WTC11 (cell line): Measurements from ENCODE around the gene SAMD13. TPM values are rescaled to one million over a fixed set of nuclear protein-coding genes. Genes with fewer than 3 reads are reported as not detected.

Experiments used
- AFF4 ChIP-seq: sonication (generic); formaldehyde crosslinking; IDR thresholded peaks from 2 replicates; pipeline ENCODE4 v1.8.1; 2023; ENCODE audit warnings: mild to moderate bottlenecking, missing genetic modification reagents, borderline replicate concordance
- ATF6 ChIP-seq: sonication (generic); formaldehyde crosslinking; IDR thresholded peaks from 2 replicates; pipeline ENCODE4 v1.8.1; 2023; ENCODE audit warnings: mild to moderate bottlenecking, missing genetic modification reagents
- E2F4 ChIP-seq: sonication (generic); formaldehyde crosslinking; IDR thresholded peaks from 2 replicates; pipeline ENCODE4 v1.8.1; 2022; ENCODE audit warnings: low read depth, mild to moderate bottlenecking, moderate library complexity, missing genetic modification reagents, borderline replicate concordance
- E2F5 ChIP-seq: sonication (generic); formaldehyde crosslinking; IDR thresholded peaks from 2 replicates; pipeline ENCODE4 v1.8.1; 2022; ENCODE audit warnings: mild to moderate bottlenecking, moderate library complexity, missing genetic modification reagents
- EMX1 ChIP-seq: fragments of 250-450 bp; sonication (Bioruptor Pico); IDR thresholded peaks from 2 replicates; pipeline ENCODE4 v1.8.0; 2021; ENCODE audit warnings: mild to moderate bottlenecking
- GABPB1 ChIP-seq: sonication (generic); formaldehyde crosslinking; IDR thresholded peaks from 2 replicates; pipeline ENCODE4 v1.8.1; 2023; ENCODE audit warnings: mild to moderate bottlenecking, missing genetic modification reagents
- MLX ChIP-seq: sonication (generic); formaldehyde crosslinking; IDR thresholded peaks from 2 replicates; pipeline ENCODE4 v1.8.1; 2023; ENCODE audit warnings: mild to moderate bottlenecking, missing genetic modification reagents, moderate library complexity
- MXD4 ChIP-seq: fragments of 250-450 bp; sonication (Bioruptor Pico); IDR thresholded peaks from 2 replicates; pipeline ENCODE4 v1.8.0; 2021; ENCODE audit warnings: mild to moderate bottlenecking, moderate library complexity, borderline replicate concordance
- NFATC4 ChIP-seq: fragments of 250-450 bp; sonication (Bioruptor Pico); IDR thresholded peaks from 2 replicates; pipeline ENCODE4 v1.9.0; 2021; ENCODE audit warnings: mild to moderate bottlenecking
- PRDM15 ChIP-seq: sonication (generic); formaldehyde crosslinking; IDR thresholded peaks from 2 replicates; pipeline ENCODE4 v1.8.0; 2022; ENCODE audit warnings: missing genetic modification reagents
- RELA ChIP-seq: sonication (generic); formaldehyde crosslinking; IDR thresholded peaks from 2 replicates; pipeline ENCODE4 v1.8.1; 2022; ENCODE audit warnings: missing genetic modification reagents, mild to moderate bottlenecking, borderline replicate concordance
- SMAD3 ChIP-seq: sonication (generic); formaldehyde crosslinking; IDR thresholded peaks from 2 replicates; pipeline ENCODE4 v1.8.0; 2022; ENCODE audit warnings: missing genetic modification reagents, mild to moderate bottlenecking, borderline replicate concordance
- TCF7 ChIP-seq: sonication (generic); formaldehyde crosslinking; IDR thresholded peaks from 2 replicates; pipeline ENCODE4 v1.8.0; 2022; ENCODE audit warnings: mild to moderate bottlenecking, low read depth, missing genetic modification reagents, moderate library complexity
- TEAD1 ChIP-seq: sonication (generic); formaldehyde crosslinking; IDR thresholded peaks from 2 replicates; pipeline ENCODE4 v1.8.0; 2022; ENCODE audit warnings: mild to moderate bottlenecking, missing genetic modification reagents
- TP53 ChIP-seq: sonication (generic); formaldehyde crosslinking; IDR thresholded peaks from 2 replicates; pipeline ENCODE4 v1.8.1; 2023; ENCODE audit warnings: mild to moderate bottlenecking, missing genetic modification reagents
- ZNF121 ChIP-seq: sonication (generic); formaldehyde crosslinking; IDR thresholded peaks from 2 replicates; pipeline ENCODE4 v1.8.0; 2023; ENCODE audit warnings: missing genetic modification reagents
- ZNF138 ChIP-seq: sonication (generic); formaldehyde crosslinking; conservative IDR thresholded peaks from 2 replicates; pipeline ENCODE4 v1.8.1; 2022; ENCODE audit warnings: mild to moderate bottlenecking, moderate library complexity, missing genetic modification reagents
- ZNF281 ChIP-seq: sonication (generic); formaldehyde crosslinking; IDR thresholded peaks from 2 replicates; pipeline ENCODE4 v1.8.0; 2023; ENCODE audit warnings: mild to moderate bottlenecking, missing genetic modification reagents
- ZNF423 ChIP-seq: fragments of 250-450 bp; sonication (Bioruptor Pico); IDR thresholded peaks from 2 replicates; pipeline ENCODE4 v2.1.2; 2022; ENCODE audit warnings: mild to moderate bottlenecking, moderate library complexity
- ZNF425 ChIP-seq: fragments of 250-450 bp; sonication (Bioruptor Pico); conservative IDR thresholded peaks from 2 replicates; pipeline ENCODE4 v1.9.0; 2021; ENCODE audit warnings: mild to moderate bottlenecking
- ZNF671 ChIP-seq: fragments of 250-450 bp; sonication (Bioruptor Pico); IDR thresholded peaks from 2 replicates; pipeline ENCODE4 v1.8.0; 2021; ENCODE audit warnings: mild to moderate bottlenecking
- total RNA-seq: library from RNA; stranded (reverse); gene quantifications from 3 replicates; pipeline ENCODE4 v1.2.3, GENCODE V29; 2021

The SAMD13 gene
- total RNA-seq, 1 experiment from 2014 or later: 1.8 TPM

- TF ChIP-seq ATF6 (no peak), ZNF423 (no peak), MXD4 (CRISPR knock-in tag) (no peak), RELA (CRISPR knock-in tag) (no peak), ZNF425 (CRISPR knock-in tag) (no peak), TP53 (CRISPR knock-in tag) (no peak), ZNF121 (CRISPR knock-in tag) (no peak), E2F5 (CRISPR knock-in tag) (no peak), SMAD3 (CRISPR knock-in tag) (no peak), TEAD1 (CRISPR knock-in tag) (no peak), PRDM15 (CRISPR knock-in tag) (no peak), AFF4 (CRISPR knock-in tag) (no peak), ZNF281 (CRISPR knock-in tag) (no peak), EMX1 (CRISPR knock-in tag) (no peak), E2F4 (no peak), GABPB1 (CRISPR knock-in tag) (no peak), ZNF671 (CRISPR knock-in tag) (no peak), NFATC4 (no peak), TCF7 (no peak), ZNF138 (CRISPR knock-in tag) (no peak), MLX (no peak)
Observed at GRCh38 chr1:84298684-84299535, 2.6 kb upstream of the SAMD13 start (continued).
